Measurements from ENCODE around the gene MAMSTR. TPM values are rescaled to one million over a fixed set of nuclear protein-coding genes. Genes with fewer than 3 reads are reported as not detected.

The MAMSTR gene
- total and polyA plus RNA-seq, 12 donors: 1.9 to 7.5 (median 3.4) TPM

GRCh38 chr19:48711106-48711662, 8.3 kb downstream of the MAMSTR start:
- peaks cover 0 to 5% (median 0%) of the 10 kb centered on the region in 9 donors for H3K36me3 ChIP-seq
- ATAC-seq (no peak), DNase-seq (no peak)
- peaks cover 0 to 10% (median 0%) of the 10 kb centered on the region in 11 donors for H3K9me3 ChIP-seq
- TF ChIP-seq CTCF (IDR thresholded peaks at IDR 0.05): no peak
- intact Hi-C loops (cut with DNase I): loop anchor here in 5 of 10 donors (5.0 kb wide), 1 partner anchor 34 kb away; no protein-coding TSS in a partner anchor
- H3K4me3 ChIP-seq: no peak overlapping the region
- 90 to 92% methylated on average over 4 of the region's 4 CpGs for WGBS, 2 donors
- no peak overlapping the region for H3K27ac ChIP-seq
- H3K4me1 ChIP-seq: peaks cover 6 to 29% (median 24%) of the 10 kb centered on the region in 9 donors
- no peaks in the 10 kb centered on the region for H3K27me3 ChIP-seq

DNA sequence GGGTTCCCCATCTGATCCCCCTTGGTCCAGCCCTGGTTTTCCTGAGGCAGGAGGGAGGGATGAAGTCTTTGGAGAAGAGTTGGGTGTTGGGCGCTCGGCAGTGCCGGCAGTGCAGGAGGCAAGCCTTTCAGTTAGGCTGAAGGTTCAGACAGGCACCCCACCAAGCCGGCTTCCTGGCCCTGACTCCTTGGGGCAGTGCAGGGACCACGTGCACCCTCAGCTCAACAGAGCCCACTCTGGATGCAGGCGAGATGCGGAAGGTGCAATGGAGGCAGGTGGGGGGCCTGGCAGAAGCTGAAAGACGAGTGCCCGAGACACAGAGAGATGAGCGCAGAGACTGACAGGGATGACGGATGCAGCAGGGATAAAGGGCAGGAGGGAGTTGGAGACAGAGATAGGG, 11.1 kb downstream of the MAMSTR start:
- WGBS, 2 donors: 54 to 57% methylated on average over 11 of the region's 11 CpGs
- TF ChIP-seq CTCF (IDR thresholded peaks at IDR 0.05): no peak
- Histone ChIP-seq H3K27ac (no peak overlapping the region), H3K4me3 (no peak overlapping the region), H3K4me1 (peaks cover 3 to 10% (median 7%) of the 10 kb centered on the region in 9 donors), H3K27me3 (no peaks in the 10 kb centered on the region), H3K9me3 (peaks cover 0 to 10% (median 0%) of the 10 kb centered on the region in 11 donors), H3K36me3 (peaks cover 0 to 11% (median 0%) of the 10 kb centered on the region in 9 donors)
- intact Hi-C loops (cut with DNase I): no loop called here
- no peak for DNase-seq
- no peak for ATAC-seq

GRCh38 chr19:48705431-48705830, 14.1 kb downstream of the MAMSTR start:
- DNase-seq (no peak), ATAC-seq (no peak)
- WGBS, 2 donors: 44 to 65% methylated on average over 2 of the region's 2 CpGs
- Histone ChIP-seq H3K9me3 (no peaks in the 10 kb centered on the region), H3K27me3 (no peaks in the 10 kb centered on the region), H3K4me3 (no peak overlapping the region), H3K4me1 (no peaks in the 10 kb centered on the region), H3K36me3 (peaks cover 0 to 24% (median 0%) of the 10 kb centered on the region in 9 donors), H3K27ac (no peak overlapping the region)
- no peak for TF ChIP-seq CTCF (IDR thresholded peaks at IDR 0.05)
- intact Hi-C loops (cut with DNase I): no loop called here

GRCh38 chr19:48703316-48703715, 16.2 kb downstream of the MAMSTR start:
- ATAC-seq: no peak
- WGBS, 2 donors: 92 to 97% methylated on average over 20 to 23 of the region's 23 CpGs

More at GRCh38 chr19:48703316-48703715, 16.2 kb downstream of the MAMSTR start:
- DNase-seq: no peak
- Histone ChIP-seq H3K36me3 (peaks cover 0 to 24% (median 0%) of the 10 kb centered on the region in 9 donors), H3K4me1 (peaks cover 0 to 1% (median 0%) of the 10 kb centered on the region in 9 donors), H3K27ac (no peak overlapping the region), H3K27me3 (peaks cover 0 to 3% (median 0%) of the 10 kb centered on the region in 7 donors), H3K4me3 (no peak overlapping the region), H3K9me3 (no peaks in the 10 kb centered on the region)
- no peak for TF ChIP-seq CTCF (IDR thresholded peaks at IDR 0.05)
- intact Hi-C loops (cut with DNase I): no loop called here

All from heart right ventricle (tissue), 16 donors.